Measurements from ENCODE around the gene NINJ1.

DNA sequence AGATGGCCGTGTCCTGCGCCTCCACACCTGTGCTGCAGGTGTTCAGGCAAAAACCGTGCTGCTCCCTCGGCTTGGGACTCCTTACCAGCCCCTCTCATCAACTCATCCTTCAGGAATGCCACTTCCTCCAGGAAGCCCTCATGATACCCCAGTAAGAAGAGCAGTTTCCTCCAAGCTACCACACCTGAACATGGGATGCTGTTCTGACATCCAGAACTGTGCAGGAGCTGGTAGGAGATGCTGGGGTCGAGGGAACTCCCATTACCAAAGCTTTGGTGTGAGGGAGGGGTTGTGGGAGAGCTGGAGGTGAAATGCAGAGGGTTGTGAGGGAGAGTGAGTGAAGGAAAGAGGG, 19.1 kb downstream of the NINJ1 start:
- TF ChIP-seq, protein P1, sequence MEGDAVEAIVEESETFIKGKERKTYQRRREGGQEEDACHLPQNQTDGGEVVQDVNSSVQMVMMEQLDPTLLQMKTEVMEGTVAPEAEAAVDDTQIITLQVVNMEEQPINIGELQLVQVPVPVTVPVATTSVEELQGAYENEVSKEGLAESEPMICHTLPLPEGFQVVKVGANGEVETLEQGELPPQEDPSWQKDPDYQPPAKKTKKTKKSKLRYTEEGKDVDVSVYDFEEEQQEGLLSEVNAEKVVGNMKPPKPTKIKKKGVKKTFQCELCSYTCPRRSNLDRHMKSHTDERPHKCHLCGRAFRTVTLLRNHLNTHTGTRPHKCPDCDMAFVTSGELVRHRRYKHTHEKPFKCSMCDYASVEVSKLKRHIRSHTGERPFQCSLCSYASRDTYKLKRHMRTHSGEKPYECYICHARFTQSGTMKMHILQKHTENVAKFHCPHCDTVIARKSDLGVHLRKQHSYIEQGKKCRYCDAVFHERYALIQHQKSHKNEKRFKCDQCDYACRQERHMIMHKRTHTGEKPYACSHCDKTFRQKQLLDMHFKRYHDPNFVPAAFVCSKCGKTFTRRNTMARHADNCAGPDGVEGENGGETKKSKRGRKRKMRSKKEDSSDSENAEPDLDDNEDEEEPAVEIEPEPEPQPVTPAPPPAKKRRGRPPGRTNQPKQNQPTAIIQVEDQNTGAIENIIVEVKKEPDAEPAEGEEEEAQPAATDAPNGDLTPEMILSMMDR (conservative IDR thresholded peaks at IDR 0.05 in 1 of 2, IDR thresholded peaks at IDR 0.05 in 1 of 2; ENCODE audit: low read depth in 1 of 2, low read length in 2 of 2) = no peak
- no peak for TF ChIP-seq EZH2 (IDR thresholded peaks at IDR 0.05; ENCODE audit: low read length, missing control alignments)
